ENCODE results near the gene PLEKHA8. TPM values are rescaled to one million over a fixed set of nuclear protein-coding genes. Genes with fewer than 3 reads are reported as not detected.

PLEKHA8 gene
- total RNA-seq, 1 experiment from 2014 or later: 8.4 TPM

DNA sequence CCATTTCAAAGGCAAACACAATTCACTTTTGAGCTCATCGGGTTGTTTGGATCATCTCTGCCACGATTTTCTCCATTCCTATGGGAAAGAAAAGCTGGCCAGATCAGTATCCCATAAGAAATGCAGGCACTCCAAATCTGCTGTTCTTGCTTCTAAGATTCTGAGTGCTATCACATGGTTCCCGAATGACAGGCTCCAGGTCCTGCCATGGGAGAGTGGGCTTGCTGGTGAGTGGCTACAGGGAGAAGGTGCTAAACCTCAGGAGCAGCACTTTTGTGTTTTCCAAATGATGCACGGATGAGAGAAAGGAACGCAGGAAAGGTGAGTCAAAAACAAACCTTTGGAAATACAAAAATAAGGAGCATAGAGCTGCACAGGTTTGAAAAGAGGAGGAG is 138.6 kb downstream of the PLEKHA8 start:
- TF ChIP-seq CTCF (conservative IDR thresholded peaks at IDR 0.05; ENCODE audit: low read depth, low read length) (no peak), EZH2 (IDR thresholded peaks at IDR 0.05; ENCODE audit: low read length, unreplicated experiment) (no peak), EZH2phosphoT487 (IDR thresholded peaks at IDR 0.05; ENCODE audit: borderline replicate concordance, low read length) (no peak)

DNA sequence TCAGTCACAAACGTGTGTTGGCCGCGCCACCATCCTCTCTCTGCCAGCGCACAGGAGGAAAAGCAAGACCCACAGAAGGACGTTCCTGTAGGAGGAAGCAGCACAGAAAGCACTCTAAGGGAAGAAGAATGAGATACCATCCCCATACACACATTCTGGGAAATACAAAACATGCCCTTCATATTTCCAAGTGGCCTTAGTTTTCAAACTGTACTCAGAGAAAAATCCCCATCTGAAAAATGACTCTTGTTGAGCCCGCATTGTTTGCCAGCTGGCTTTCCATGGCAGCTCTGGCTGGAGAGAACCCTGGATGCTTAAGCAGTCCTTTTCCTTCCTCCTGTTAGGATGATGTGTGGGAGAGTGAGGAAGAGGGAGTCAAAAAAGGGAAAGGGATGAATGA is 139.7 kb downstream of the PLEKHA8 start:
- ATAC-seq (no peak), DNase-seq (no peak)
- BruUV-seq (replicated peaks): no TSS peak
- Histone ChIP-seq H3F3A (ENCODE audit: low read length, unreplicated experiment) (no peaks in the 10 kb centered on the region), H3K36me3 (ENCODE audit: low read depth, low read length) (no peaks in the 10 kb centered on the region), H3K4me1 (ENCODE audit: insufficient read depth, low read length) (peaks cover 73% of the 10 kb centered on the region), H3K9me2 (replicated peaks; ENCODE audit: low read length) (no peaks in the 10 kb centered on the region), H3K27me3 (ENCODE audit: low read length) (no peaks in the 10 kb centered on the region), H3K79me2 (ENCODE audit: low read length) (no peaks in the 10 kb centered on the region), H3K9ac (ENCODE audit: low read length) (no peak overlapping the region), H4K20me1 (ENCODE audit: low read length) (no peaks in the 10 kb centered on the region), H3K27ac (ENCODE audit: low read length) (no peak overlapping the region), H3K4me3 (ENCODE audit: low read length) (no peak overlapping the region), H3K9me3 (ENCODE audit: low read length) (no peaks in the 10 kb centered on the region), H3K4me2 (ENCODE audit: low read length) (no peak overlapping the region), H2AFZ (ENCODE audit: low read length) (no peak overlapping the region)
- intact Hi-C loops (cut with micrococcal nuclease): loop anchor here (10.0 kb wide), 1 partner anchor 337 kb away; the partner anchor contains the start of gene GGCT
- ChIA-PET POLR2A (ENCODE audit: unreplicated experiment) (no interaction called here), CTCF (no interaction called here)
- TF ChIP-seq EZH2 (IDR thresholded peaks at IDR 0.05; ENCODE audit: low read length, unreplicated experiment): no peak
- TF ChIP-seq EZH2phosphoT487 (IDR thresholded peaks at IDR 0.05; ENCODE audit: borderline replicate concordance, low read length): no peak
- TF ChIP-seq CTCF (conservative IDR thresholded peaks at IDR 0.05; ENCODE audit: low read depth, low read length): no peak

More for the DNA sequence above, 138.6 kb downstream of the PLEKHA8 start:
- Histone ChIP-seq H3K36me3 (ENCODE audit: low read depth, low read length) (no peaks in the 10 kb centered on the region), H3K4me2 (ENCODE audit: low read length) (peak overlapping the region; percentile 84; the same call in 1 of the 2 replicates), H3K27ac (ENCODE audit: low read length) (peak overlapping the region; percentile 84), H3K9me3 (ENCODE audit: low read length) (no peaks in the 10 kb centered on the region), H4K20me1 (ENCODE audit: low read length) (no peaks in the 10 kb centered on the region), H3K9me2 (replicated peaks; ENCODE audit: low read length) (no peaks in the 10 kb centered on the region), H3K9ac (ENCODE audit: low read length) (no peak overlapping the region), H2AFZ (ENCODE audit: low read length) (no peak overlapping the region), H3K79me2 (ENCODE audit: low read length) (no peaks in the 10 kb centered on the region), H3K4me1 (ENCODE audit: insufficient read depth, low read length) (peaks cover 73% of the 10 kb centered on the region), H3K27me3 (ENCODE audit: low read length) (no peaks in the 10 kb centered on the region), H3F3A (ENCODE audit: low read length, unreplicated experiment) (no peaks in the 10 kb centered on the region), H3K4me3 (ENCODE audit: low read length) (no peak overlapping the region)
- intact Hi-C loops (cut with micrococcal nuclease): loop anchor here (10.0 kb wide), 1 partner anchor 338 kb away; the partner anchor contains the start of gene GGCT
- DNase-seq (no peak), ATAC-seq (no peak)
- BruUV-seq (replicated peaks): no TSS peak
- CTCF ChIA-PET: no interaction called here
- POLR2A ChIA-PET (ENCODE audit: unreplicated experiment): no interaction called here

- ChIA-PET POLR2A (ENCODE audit: unreplicated experiment) (interaction anchor here (0.6 kb wide), 2 partner anchors 107 to 606 kb away, joined by 3 to 5 read pairs; no protein-coding TSS in a partner anchor), CTCF (interaction anchor here (0.6 kb wide), 1 partner anchor 397 kb away, joined by 3 read pairs; no protein-coding TSS in a partner anchor)
- BruUV-seq (replicated peaks): no TSS peak
- Histone ChIP-seq H4K20me1 (ENCODE audit: low read length) (no peaks in the 10 kb centered on the region), H3K79me2 (ENCODE audit: low read length) (no peaks in the 10 kb centered on the region), H3K4me1 (ENCODE audit: insufficient read depth, low read length) (peaks cover 73% of the 10 kb centered on the region), H3K4me3 (ENCODE audit: low read length) (no peak overlapping the region), H3K36me3 (ENCODE audit: low read depth, low read length) (no peaks in the 10 kb centered on the region), H3F3A (ENCODE audit: low read length, unreplicated experiment) (no peaks in the 10 kb centered on the region), H2AFZ (ENCODE audit: low read length) (no peak overlapping the region), H3K9me2 (replicated peaks; ENCODE audit: low read length) (no peaks in the 10 kb centered on the region), H3K27me3 (ENCODE audit: low read length) (no peaks in the 10 kb centered on the region), H3K9ac (ENCODE audit: low read length) (peak overlapping the region; percentile 22; the same call in 1 of the 2 replicates), H3K27ac (ENCODE audit: low read length) (peak overlapping the region; percentile 79), H3K9me3 (ENCODE audit: low read length) (no peaks in the 10 kb centered on the region), H3K4me2 (ENCODE audit: low read length) (peak overlapping the region; percentile 60)
- peak; percentile 79 for DNase-seq
- TF ChIP-seq EZH2phosphoT487 (IDR thresholded peaks at IDR 0.05; ENCODE audit: borderline replicate concordance, low read length): no peak
- TF ChIP-seq EZH2 (IDR thresholded peaks at IDR 0.05; ENCODE audit: low read length, unreplicated experiment): no peak
- no peak for TF ChIP-seq CTCF (conservative IDR thresholded peaks at IDR 0.05; ENCODE audit: low read depth, low read length)
- ATAC-seq: no peak
- intact Hi-C loops (cut with micrococcal nuclease): loop anchor here (10.0 kb wide), 1 partner anchor 336 kb away; the partner anchor contains the start of gene GGCT
Observed at GRCh38 chr7:30168835-30169573, 140.8 kb downstream of the PLEKHA8 start.

Data from PC-3 (cell line).